ENCODE results near the gene ZFPM1. TPM values are rescaled to one million over a fixed set of nuclear protein-coding genes. Genes with fewer than 3 reads are reported as not detected.

Gene ZFPM1
- total RNA-seq, 1 experiment from 2014 or later: 5.0 TPM

DNA sequence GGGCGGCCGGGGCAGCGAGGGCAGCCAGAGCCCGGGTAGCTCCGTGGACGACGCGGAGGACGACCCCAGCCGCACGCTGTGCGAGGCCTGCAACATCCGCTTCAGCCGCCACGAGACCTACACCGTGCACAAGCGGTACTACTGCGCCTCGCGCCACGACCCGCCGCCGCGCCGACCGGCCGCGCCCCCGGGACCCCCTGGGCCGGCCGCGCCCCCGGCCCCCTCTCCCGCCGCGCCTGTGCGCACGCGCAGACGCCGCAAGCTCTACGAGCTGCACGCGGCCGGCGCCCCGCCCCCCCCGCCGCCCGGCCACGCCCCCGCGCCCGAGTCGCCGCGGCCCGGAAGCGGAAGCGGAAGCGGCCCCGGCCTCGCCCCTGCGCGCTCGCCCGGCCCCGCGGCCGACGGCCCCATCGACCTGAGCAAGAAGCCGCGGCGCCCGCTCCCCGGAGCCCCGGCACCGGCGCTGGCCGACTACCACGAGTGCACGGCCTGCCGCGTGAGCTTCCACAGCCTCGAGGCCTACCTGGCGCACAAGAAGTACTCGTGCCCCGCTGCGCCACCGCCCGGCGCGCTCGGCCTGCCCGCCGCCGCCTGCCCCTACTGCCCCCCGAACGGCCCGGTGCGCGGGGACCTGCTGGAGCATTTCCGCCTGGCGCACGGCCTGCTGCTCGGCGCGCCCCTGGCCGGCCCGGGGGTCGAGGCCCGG is 81.0 kb downstream of the ZFPM1 start:
- no peaks in the 10 kb centered on the region for H3K9me3 Mint-ChIP-seq (ENCODE audit: unreplicated experiment)
- no TSS peak for BruUV-seq (replicated peaks)
- POLR2A ChIA-PET: interaction anchor here (0.6 to 1.2 kb wide), 2 partner anchors 37 to 152 kb away, joined by 3 to 5 read pairs; partner anchors contain the start of gene ZC3H18
- peaks cover 27% of the 10 kb centered on the region for H3K36me3 Mint-ChIP-seq (ENCODE audit: insufficient read depth, unreplicated experiment)
- peaks cover 10% of the 10 kb centered on the region for H3K27me3 Mint-ChIP-seq (ENCODE audit: insufficient read depth, unreplicated experiment)
- intact Hi-C loops (cut with micrococcal nuclease): no loop called here
- peak overlapping the region; percentile 80 for H3K27ac Mint-ChIP-seq (ENCODE audit: low read depth, unreplicated experiment)
- no peaks in the 10 kb centered on the region for H3K4me1 Mint-ChIP-seq (ENCODE audit: insufficient read depth, unreplicated experiment)
- peak; percentile 64 for DNase-seq (ENCODE audit: unreplicated experiment)
- peak overlapping the region; percentile 71 for H3K4me3 Mint-ChIP-seq (ENCODE audit: unreplicated experiment)
- TF ChIP-seq, protein P1, sequence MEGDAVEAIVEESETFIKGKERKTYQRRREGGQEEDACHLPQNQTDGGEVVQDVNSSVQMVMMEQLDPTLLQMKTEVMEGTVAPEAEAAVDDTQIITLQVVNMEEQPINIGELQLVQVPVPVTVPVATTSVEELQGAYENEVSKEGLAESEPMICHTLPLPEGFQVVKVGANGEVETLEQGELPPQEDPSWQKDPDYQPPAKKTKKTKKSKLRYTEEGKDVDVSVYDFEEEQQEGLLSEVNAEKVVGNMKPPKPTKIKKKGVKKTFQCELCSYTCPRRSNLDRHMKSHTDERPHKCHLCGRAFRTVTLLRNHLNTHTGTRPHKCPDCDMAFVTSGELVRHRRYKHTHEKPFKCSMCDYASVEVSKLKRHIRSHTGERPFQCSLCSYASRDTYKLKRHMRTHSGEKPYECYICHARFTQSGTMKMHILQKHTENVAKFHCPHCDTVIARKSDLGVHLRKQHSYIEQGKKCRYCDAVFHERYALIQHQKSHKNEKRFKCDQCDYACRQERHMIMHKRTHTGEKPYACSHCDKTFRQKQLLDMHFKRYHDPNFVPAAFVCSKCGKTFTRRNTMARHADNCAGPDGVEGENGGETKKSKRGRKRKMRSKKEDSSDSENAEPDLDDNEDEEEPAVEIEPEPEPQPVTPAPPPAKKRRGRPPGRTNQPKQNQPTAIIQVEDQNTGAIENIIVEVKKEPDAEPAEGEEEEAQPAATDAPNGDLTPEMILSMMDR (IDR thresholded peaks at IDR 0.05; ENCODE audit: unreplicated experiment): no peak
- CTCF ChIA-PET: interaction anchor here (0.6 kb wide), 1 partner anchor 25 kb away, joined by 3 read pairs; no protein-coding TSS in a partner anchor

DNA sequence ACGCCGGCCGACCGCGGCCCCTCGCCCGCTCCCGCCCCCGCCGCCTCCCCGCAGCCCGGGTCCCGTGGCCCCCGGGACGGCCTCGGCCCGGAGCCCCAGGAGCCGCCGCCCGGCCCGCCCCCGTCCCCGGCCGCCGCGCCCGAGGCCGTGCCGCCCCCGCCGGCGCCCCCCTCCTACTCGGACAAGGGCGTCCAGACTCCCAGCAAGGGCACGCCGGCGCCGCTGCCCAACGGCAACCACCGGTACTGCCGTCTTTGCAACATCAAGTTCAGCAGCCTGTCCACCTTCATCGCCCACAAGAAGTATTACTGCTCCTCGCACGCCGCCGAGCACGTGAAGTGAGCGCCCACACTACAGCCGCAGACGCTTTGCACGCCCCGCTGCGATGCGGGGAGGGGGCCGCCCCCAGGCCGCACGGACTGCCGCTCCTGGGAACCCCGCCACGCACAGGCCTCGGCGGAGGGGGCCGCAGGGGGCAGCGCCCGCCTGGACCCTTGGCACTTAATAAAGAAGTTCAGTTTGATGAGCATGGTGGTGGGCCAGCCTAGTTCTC is 81.6 kb downstream of the ZFPM1 start:
- peak; percentile 35 for DNase-seq (ENCODE audit: unreplicated experiment)
- CTCF ChIA-PET: no interaction called here
- peak overlapping the region; percentile 80 for H3K27ac Mint-ChIP-seq (ENCODE audit: low read depth, unreplicated experiment)

DNA sequence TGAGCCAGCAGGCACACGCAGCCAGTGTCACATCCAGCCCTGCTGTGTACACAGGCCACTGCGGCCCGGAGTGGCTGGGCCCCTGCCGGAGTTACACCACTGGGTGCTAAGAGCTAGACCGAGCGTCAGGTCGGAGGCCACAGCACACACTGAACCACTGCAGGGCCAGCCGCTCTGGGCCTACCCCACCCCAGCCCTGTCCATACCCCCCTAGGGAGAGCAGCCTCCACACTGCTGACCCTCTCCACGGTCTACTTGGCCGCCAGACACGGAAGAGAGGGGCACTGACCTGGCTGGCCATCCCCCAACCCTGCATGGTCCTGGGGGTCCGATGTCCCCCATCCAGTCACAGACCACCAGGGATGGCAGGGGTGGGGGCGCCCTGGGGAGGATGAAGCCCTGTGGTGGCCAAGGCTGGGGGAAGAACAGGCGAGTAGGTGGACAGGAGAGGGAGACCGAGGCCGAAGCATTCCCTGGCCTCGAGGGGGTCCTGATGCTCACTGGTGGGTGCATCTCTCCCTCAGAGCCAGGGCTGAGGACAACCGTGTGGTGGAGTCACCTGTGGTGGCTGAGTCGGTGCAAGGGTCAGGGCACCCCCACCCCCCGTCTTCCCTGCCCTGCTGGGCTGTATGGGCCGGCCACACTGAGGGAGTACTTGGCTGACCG is 82.2 kb downstream of the ZFPM1 start:
- H3K4me3 Mint-ChIP-seq (ENCODE audit: unreplicated experiment): peak overlapping the region; percentile 71
- no peaks in the 10 kb centered on the region for H3K4me1 Mint-ChIP-seq (ENCODE audit: insufficient read depth, unreplicated experiment)
- TF ChIP-seq, protein P1 (IDR thresholded peaks at IDR 0.05; ENCODE audit: unreplicated experiment): no peak
- no peak for DNase-seq (ENCODE audit: unreplicated experiment)
- intact Hi-C loops (cut with micrococcal nuclease): no loop called here
- peaks cover 12% of the 10 kb centered on the region for H3K27me3 Mint-ChIP-seq (ENCODE audit: insufficient read depth, unreplicated experiment)
- peaks cover 20% of the 10 kb centered on the region for H3K36me3 Mint-ChIP-seq (ENCODE audit: insufficient read depth, unreplicated experiment)
- no TSS peak for BruUV-seq (replicated peaks)
- no peaks in the 10 kb centered on the region for H3K9me3 Mint-ChIP-seq (ENCODE audit: unreplicated experiment)
- POLR2A ChIA-PET: no interaction called here
- peak overlapping the region; percentile 80 for H3K27ac Mint-ChIP-seq (ENCODE audit: low read depth, unreplicated experiment)
- CTCF ChIA-PET: interaction anchor here (1.1 kb wide), 1 partner anchor 15 kb away, joined by 4 read pairs; no protein-coding TSS in a partner anchor

More for the DNA sequence above, 81.6 kb downstream of the ZFPM1 start:
- H3K4me1 Mint-ChIP-seq (ENCODE audit: insufficient read depth, unreplicated experiment): no peaks in the 10 kb centered on the region
- POLR2A ChIA-PET: interaction anchor here (1.2 kb wide), 1 partner anchor 36 kb away, joined by 5 read pairs; the partner anchor contains the start of gene ZC3H18
- intact Hi-C loops (cut with micrococcal nuclease): no loop called here
- peaks cover 21% of the 10 kb centered on the region for H3K36me3 Mint-ChIP-seq (ENCODE audit: insufficient read depth, unreplicated experiment)
- no peaks in the 10 kb centered on the region for H3K9me3 Mint-ChIP-seq (ENCODE audit: unreplicated experiment)
- TF ChIP-seq, protein P1 (IDR thresholded peaks at IDR 0.05; ENCODE audit: unreplicated experiment): peak; percentile 19
- no TSS peak for BruUV-seq (replicated peaks)
- peak overlapping the region; percentile 71 for H3K4me3 Mint-ChIP-seq (ENCODE audit: unreplicated experiment)
- peaks cover 12% of the 10 kb centered on the region for H3K27me3 Mint-ChIP-seq (ENCODE audit: insufficient read depth, unreplicated experiment)

DNA sequence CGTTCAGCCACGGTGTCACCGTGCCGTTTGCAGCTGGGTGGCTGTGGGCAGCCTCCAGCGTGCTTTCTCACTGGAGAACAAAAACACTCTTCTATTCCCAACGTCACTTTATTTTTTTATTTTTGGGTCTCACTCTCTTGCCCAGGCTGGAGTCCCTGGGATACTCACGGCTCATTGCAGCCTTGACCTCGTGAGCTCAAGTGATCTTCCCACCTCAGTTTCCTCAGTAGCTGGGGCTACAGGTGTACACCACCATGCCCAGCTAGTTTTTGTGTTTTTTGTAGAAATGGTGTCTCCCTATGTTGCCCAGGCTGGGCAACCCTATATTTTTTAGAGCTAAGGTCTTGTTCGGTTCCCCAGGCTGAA is 82.8 kb downstream of the ZFPM1 start:
- Mint-ChIP-seq H3K4me1 (ENCODE audit: insufficient read depth, unreplicated experiment) (no peaks in the 10 kb centered on the region), H3K4me3 (ENCODE audit: unreplicated experiment) (peak overlapping the region; percentile 71), H3K27me3 (ENCODE audit: insufficient read depth, unreplicated experiment) (peaks cover 12% of the 10 kb centered on the region), H3K9me3 (ENCODE audit: unreplicated experiment) (no peaks in the 10 kb centered on the region), H3K27ac (ENCODE audit: low read depth, unreplicated experiment) (peak overlapping the region; percentile 80), H3K36me3 (ENCODE audit: insufficient read depth, unreplicated experiment) (peaks cover 20% of the 10 kb centered on the region)
- TSS peak; percentile 49 for BruUV-seq (replicated peaks)
- TF ChIP-seq, protein P1 (IDR thresholded peaks at IDR 0.05; ENCODE audit: unreplicated experiment): no peak
- POLR2A ChIA-PET: interaction anchor here (0.8 to 0.9 kb wide), 2 partner anchors 35 to 470 kb away, joined by 3 to 4 read pairs; partner anchors contain the start of gene ZC3H18
- CTCF ChIA-PET: interaction anchor here (0.8 to 1.1 kb wide), 2 partner anchors 14 to 84 kb away, joined by 3 to 4 read pairs; no protein-coding TSS in a partner anchor
- no peak for DNase-seq (ENCODE audit: unreplicated experiment)
- intact Hi-C loops (cut with micrococcal nuclease): no loop called here
